Neural cell (in vitro differentiated cells): Measurements from ENCODE around the gene KIRREL2. TPM values are rescaled to one million over a fixed set of nuclear protein-coding genes. Genes with fewer than 3 reads are reported as not detected.
A peak's percentile ranks its signal among the peaks of the same experiment; 100 is the strongest.

Source experiments
- H2AFZ ChIP-seq: fragments of 200-600, 300-800 bp; sonication (generic), shearing (Covaris generic); 2 replicates; pipeline ENCODE4 v1.6.0; 2014; ENCODE audit warnings: low read depth, mild to moderate bottlenecking, antibody characterized with exemption, low read length, moderate library complexity
- H3F3A ChIP-seq: fragments of 200-600 bp; shearing (Covaris generic); 2 replicates; pipeline ENCODE4 v1.6.1; 2016; ENCODE audit warnings: mild to moderate bottlenecking, moderate library complexity, mixed read lengths, antibody characterized with exemption, low read length; ENCODE audit not compliant: insufficient read depth, poor library complexity, severe bottlenecking
- H3K27ac ChIP-seq: fragments of 200-600, 300-800 bp; sonication (generic), shearing (Covaris generic); 2 replicates; pipeline ENCODE4 v1.5.1; 2014; ENCODE audit warnings: mild to moderate bottlenecking, low read length, moderate library complexity
- H3K27me3 ChIP-seq: fragments of 300-800, 200-600 bp; sonication (generic), shearing (Covaris generic); 2 replicates; pipeline ENCODE4 v1.6.0; 2014; ENCODE audit warnings: mild to moderate bottlenecking, low read depth, low read length, moderate library complexity; ENCODE audit not compliant: insufficient read depth
- H3K36me3 ChIP-seq: fragments of 300-800, 200-600 bp; sonication (generic), shearing (Covaris generic); 2 replicates; pipeline ENCODE4 v1.5.1; 2014; ENCODE audit warnings: mild to moderate bottlenecking, antibody characterized with exemption, low read length, moderate library complexity; ENCODE audit not compliant: insufficient read depth
- H3K4me2 ChIP-seq: fragments of 300-800, 200-600 bp; sonication (generic), shearing (Covaris generic); 2 replicates; pipeline ENCODE4 v1.6.0; 2014; ENCODE audit warnings: mild to moderate bottlenecking, low read length
- H3K4me3 ChIP-seq: fragments of 300-800, 200-600 bp; sonication (generic), shearing (Covaris generic); 2 replicates; pipeline ENCODE4 v1.5.1; 2014; ENCODE audit warnings: mild to moderate bottlenecking, low read length, moderate library complexity
- H3K79me2 ChIP-seq: fragments of 200-600 bp; shearing (Covaris generic); replicated peaks from 2 replicates; pipeline ENCODE4 v1.6.0; 2014; ENCODE audit warnings: mild to moderate bottlenecking, low read length, moderate library complexity; ENCODE audit not compliant: insufficient read depth
- H3K9ac ChIP-seq: fragments of 300-800, 200-600 bp; sonication (generic), shearing (Covaris generic); 2 replicates; pipeline ENCODE4 v1.6.1; 2016; ENCODE audit warnings: mild to moderate bottlenecking, low read length, mixed read lengths
- H3K9me2 ChIP-seq: fragments of 200-600 bp; shearing (Covaris generic); 2 replicates; pipeline ENCODE4 v1.6.1; 2016; ENCODE audit warnings: mild to moderate bottlenecking, low read length, mixed read lengths; ENCODE audit not compliant: insufficient read depth
- H3K9me3 ChIP-seq: fragments of 200-600, 300-800 bp; sonication (generic), shearing (Covaris generic); 2 replicates; pipeline ENCODE4 v1.6.1; 2016; ENCODE audit warnings: mild to moderate bottlenecking, mixed run types, low read length, moderate library complexity, mixed read lengths
- H4K20me1 ChIP-seq: fragments of 200-600 bp; shearing (Covaris generic); 2 replicates; pipeline ENCODE4 v1.6.1; 2016; ENCODE audit warnings: mild to moderate bottlenecking, mixed run types; ENCODE audit not compliant: insufficient read depth
- CTCF ChIP-seq: fragments of 450-650 bp; IDR thresholded peaks from 2 replicates; pipeline ENCODE4 v1.5.1; 2014; ENCODE audit warnings: antibody characterized with exemption, mild to moderate bottlenecking, moderate library complexity; ENCODE audit not compliant: poor library complexity, severe bottlenecking
- EP300 ChIP-seq: fragments of 450-650 bp; conservative IDR thresholded peaks from 2 replicates; pipeline ENCODE4 v1.6.1; 2014; ENCODE audit warnings: antibody characterized with exemption, mild to moderate bottlenecking, moderate library complexity; ENCODE audit not compliant: poor library complexity, severe bottlenecking
- EZH2 ChIP-seq: fragments of 200-600, 300-800 bp; shearing (Covaris generic), sonication (generic); IDR thresholded peaks from 2 replicates; pipeline ENCODE4 v1.6.1; 2014; ENCODE audit warnings: antibody characterized with exemption, low read length, borderline replicate concordance, mild to moderate bottlenecking; ENCODE audit not compliant: insufficient read depth, poor library complexity, severe bottlenecking
- MXI1 ChIP-seq: fragments of 450-650 bp; conservative IDR thresholded peaks from 2 replicates; pipeline ENCODE4 v1.6.1; 2014; ENCODE audit warnings: antibody characterized with exemption, mild to moderate bottlenecking; ENCODE audit not compliant: poor library complexity, severe bottlenecking
- POLR2AphosphoS5 ChIP-seq: IDR thresholded peaks from 2 replicates; pipeline ENCODE4 v1.6.1; 2012
- RAD21 ChIP-seq: fragments of 450-650 bp; conservative IDR thresholded peaks from 2 replicates; pipeline ENCODE4 v1.6.1; 2014; ENCODE audit warnings: antibody characterized with exemption, mild to moderate bottlenecking, moderate library complexity
- REST ChIP-seq: IDR thresholded peaks from 2 replicates; pipeline ENCODE4 v1.6.1; 2012; ENCODE audit warnings: borderline replicate concordance
- SMC3 ChIP-seq: fragments of 450-650 bp; conservative IDR thresholded peaks from 2 replicates; pipeline ENCODE4 v1.6.1; 2014; ENCODE audit warnings: antibody characterized with exemption, mild to moderate bottlenecking, moderate library complexity; ENCODE audit not compliant: poor library complexity
- TAF1 ChIP-seq: IDR thresholded peaks from 2 replicates; pipeline ENCODE4 v1.6.1; 2012; ENCODE audit warnings: low read depth
- polyA plus RNA-seq: library from polyadenylated mRNA; depleted of rRNA; stranded (reverse); fragments of >200 nt; gene quantifications from 2 replicates; pipeline ENCODE4 v1.2.3, GENCODE V29; 2014

KIRREL2 gene
- polyA plus RNA-seq, 1 donor from 2014 or later = 0.79 TPM

DNA sequence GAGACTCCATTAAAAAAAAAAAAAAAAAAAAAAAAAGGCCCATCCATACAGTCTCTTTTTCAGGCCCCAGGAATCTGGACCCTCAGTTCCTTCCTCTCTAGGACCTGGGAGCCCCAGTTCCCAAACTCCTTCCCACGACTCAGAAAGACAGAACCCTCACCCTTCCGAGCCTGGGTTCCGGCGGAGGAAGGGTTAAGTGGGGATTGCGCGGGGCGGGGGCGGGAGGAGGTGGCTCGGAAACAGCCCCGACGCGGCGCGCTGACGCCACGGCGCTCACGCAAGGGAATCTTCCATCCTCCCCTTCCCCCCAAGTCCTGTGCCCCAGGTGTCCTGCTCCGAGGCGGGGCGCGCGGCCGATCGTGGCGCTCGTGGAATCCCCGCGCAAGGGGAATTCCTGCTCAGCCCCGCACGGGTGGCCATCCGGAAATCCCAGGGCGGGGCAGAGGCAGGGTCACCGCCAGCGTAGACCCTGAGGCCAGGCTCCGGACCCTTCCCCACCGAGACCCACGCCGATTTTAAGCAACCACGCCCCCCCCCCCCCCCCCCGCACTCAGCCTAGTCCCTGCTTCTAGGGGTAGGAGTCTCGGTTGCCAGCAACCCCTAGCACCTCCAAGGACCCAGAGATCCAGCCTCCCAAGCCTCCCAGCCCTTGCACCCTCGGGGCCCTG, 43.0 kb downstream of the KIRREL2 start:
- Histone ChIP-seq H3K27ac (peak overlapping the region; percentile 51), H3K9me2 (no peaks in the 10 kb centered on the region), H3K9ac (peak overlapping the region; percentile 77), H3K9me3 (no peaks in the 10 kb centered on the region), H3K4me2 (peak overlapping the region; percentile 82), H4K20me1 (no peaks in the 10 kb centered on the region), H3F3A (no peaks in the 10 kb centered on the region), H3K36me3 (no peaks in the 10 kb centered on the region), H3K27me3 (peaks cover 10% of the 10 kb centered on the region), H3K79me2 (peaks cover 3% of the 10 kb centered on the region), H3K4me3 (peak overlapping the region; percentile 77), H2AFZ (peak overlapping the region; percentile 84)
- TF ChIP-seq TAF1 = peak; percentile 74
- peak; percentile 30 for TF ChIP-seq RAD21
- peak; percentile 48 for TF ChIP-seq EP300
- peak; percentile 31 for TF ChIP-seq REST
- TF ChIP-seq EZH2 = no peak
- peak; percentile 91 for TF ChIP-seq POLR2AphosphoS5
- peak; percentile 13 for TF ChIP-seq CTCF
- TF ChIP-seq MXI1 = no peak
- peak; percentile 32 for TF ChIP-seq SMC3

DNA sequence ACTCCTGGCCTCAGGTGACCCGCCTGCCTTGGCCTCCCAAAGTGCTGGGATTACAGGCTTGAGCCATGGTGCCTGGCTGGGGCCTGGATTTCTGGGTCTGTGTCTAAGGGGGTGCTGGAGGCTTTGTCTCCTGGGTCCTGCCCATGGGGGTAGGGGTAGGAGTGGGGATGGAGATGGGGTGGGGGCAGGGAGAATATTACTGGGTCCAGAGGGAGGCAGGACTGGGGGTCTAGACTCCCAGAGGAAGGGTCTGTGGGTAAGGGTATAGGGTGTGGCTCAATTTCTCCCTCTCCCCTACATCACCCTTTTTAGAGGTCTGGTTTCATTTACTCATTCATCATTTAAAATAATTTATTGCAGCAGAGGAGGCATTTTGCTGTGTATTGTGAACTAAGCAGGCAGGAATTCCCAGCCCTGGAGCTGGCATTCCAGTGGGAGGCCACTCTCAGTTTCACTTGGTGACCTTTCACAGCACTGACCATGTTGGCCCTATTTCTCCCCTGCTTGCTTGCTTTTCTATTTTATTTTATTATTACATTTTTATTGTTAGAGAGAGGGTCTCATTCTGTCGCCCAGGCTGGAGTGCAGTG, 44.4 kb downstream of the KIRREL2 start:
- Histone ChIP-seq H3K36me3 (no peaks in the 10 kb centered on the region), H3K9ac (no peak overlapping the region), H2AFZ (no peak overlapping the region), H3K27ac (no peak overlapping the region), H3K79me2 (peaks cover 3% of the 10 kb centered on the region), H3K9me2 (no peaks in the 10 kb centered on the region), H3K9me3 (no peaks in the 10 kb centered on the region), H3K4me3 (no peak overlapping the region), H3K27me3 (peaks cover 10% of the 10 kb centered on the region), H3F3A (no peaks in the 10 kb centered on the region), H4K20me1 (no peaks in the 10 kb centered on the region), H3K4me2 (no peak overlapping the region)
- TF ChIP-seq POLR2AphosphoS5 = no peak
- no peak for TF ChIP-seq SMC3
- no peak for TF ChIP-seq TAF1
- no peak for TF ChIP-seq RAD21
- no peak for TF ChIP-seq REST
- TF ChIP-seq MXI1 = no peak
- TF ChIP-seq EP300 = no peak
- TF ChIP-seq EZH2 = no peak
- TF ChIP-seq CTCF = no peak
